ENCODE results near the gene PTPRN2. TPM values are rescaled to one million over a fixed set of nuclear protein-coding genes. Genes with fewer than 3 reads are reported as not detected.
"Not testable (repeated sequence)": the region's sequence is repeated elsewhere in the genome, so short reads cannot be mapped to it uniquely, and the experiment has no call there.

PTPRN2 gene
- total and polyA plus RNA-seq, 4 donors = 18.1 to 69.9 (median 50.4) TPM

GRCh38 chr7:157701395-157702180 lies 886.0 kb downstream of the PTPRN2 start:
- not testable (repeated sequence) for H3K4me1 ChIP-seq (ENCODE audit: control insufficient read depth, insufficient read depth, low read length); H3K27ac ChIP-seq (ENCODE audit: low read depth, low read length); DNase-seq (ENCODE audit: low read depth in 4 of 6, low spot score in 6 of 6); H3K4me3 ChIP-seq (ENCODE audit: low read depth, low read length); H3K9me3 ChIP-seq (ENCODE audit: control insufficient read depth, insufficient read depth, low read length); H3K36me3 ChIP-seq (ENCODE audit: control insufficient read depth, insufficient read depth, low read length); H3K27me3 ChIP-seq (ENCODE audit: control insufficient read depth, insufficient read depth, low read length)
- WGBS (ENCODE audit: insufficient coverage) = 80% methylated on average over 24 of the region's 34 CpGs

GRCh38 chr7:157700231-157701005 lies 887.2 kb downstream of the PTPRN2 start:
- Histone ChIP-seq H3K27me3 (ENCODE audit: control insufficient read depth, insufficient read depth, low read length) (no peaks in the 10 kb centered on the region), H3K9me3 (ENCODE audit: control insufficient read depth, insufficient read depth, low read length) (no peaks in the 10 kb centered on the region), H3K27ac (ENCODE audit: low read depth, low read length) (no peak overlapping the region), H3K4me3 (ENCODE audit: low read depth, low read length) (no peak overlapping the region), H3K36me3 (ENCODE audit: control insufficient read depth, insufficient read depth, low read length) (peaks cover 4% of the 10 kb centered on the region), H3K4me1 (ENCODE audit: control insufficient read depth, insufficient read depth, low read length) (no peaks in the 10 kb centered on the region)
- 77% methylated on average over 19 of the region's 19 CpGs for WGBS (ENCODE audit: insufficient coverage)
- no peak for DNase-seq (ENCODE audit: low read depth in 4 of 6, low spot score in 6 of 6)

- Histone ChIP-seq H3K27ac (ENCODE audit: low read depth, low read length) (no peak overlapping the region), H3K9me3 (ENCODE audit: control insufficient read depth, insufficient read depth, low read length) (no peaks in the 10 kb centered on the region), H3K4me1 (ENCODE audit: control insufficient read depth, insufficient read depth, low read length) (no peaks in the 10 kb centered on the region), H3K36me3 (ENCODE audit: control insufficient read depth, insufficient read depth, low read length) (peaks cover 4% of the 10 kb centered on the region), H3K4me3 (ENCODE audit: low read depth, low read length) (no peak overlapping the region), H3K27me3 (ENCODE audit: control insufficient read depth, insufficient read depth, low read length) (no peaks in the 10 kb centered on the region)
- DNase-seq (ENCODE audit: low read depth in 4 of 6, low spot score in 6 of 6) = no peak
- 89% methylated on average over 14 of the region's 14 CpGs for WGBS (ENCODE audit: insufficient coverage)
Measured at GRCh38 chr7:157699357-157700013, 888.1 kb downstream of the PTPRN2 start.

- WGBS (ENCODE audit: insufficient coverage) = no CpG with 5 or more reads among the region's 3 CpGs
- not testable (repeated sequence) for H3K36me3 ChIP-seq (ENCODE audit: control insufficient read depth, insufficient read depth, low read length); H3K9me3 ChIP-seq (ENCODE audit: control insufficient read depth, insufficient read depth, low read length); H3K27ac ChIP-seq (ENCODE audit: low read depth, low read length); DNase-seq (ENCODE audit: low read depth in 4 of 6, low spot score in 6 of 6); H3K4me3 ChIP-seq (ENCODE audit: low read depth, low read length)
- H3K27me3 ChIP-seq (ENCODE audit: control insufficient read depth, insufficient read depth, low read length) = peaks cover 17% of the 10 kb centered on the region
- peaks cover 13% of the 10 kb centered on the region for H3K4me1 ChIP-seq (ENCODE audit: control insufficient read depth, insufficient read depth, low read length)
Measured at GRCh38 chr7:157697287-157697686, 890.3 kb downstream of the PTPRN2 start.

- not testable (repeated sequence) for H3K36me3 ChIP-seq (ENCODE audit: control insufficient read depth, insufficient read depth, low read length); H3K27ac ChIP-seq (ENCODE audit: low read depth, low read length); H3K9me3 ChIP-seq (ENCODE audit: control insufficient read depth, insufficient read depth, low read length); DNase-seq (ENCODE audit: low read depth in 4 of 6, low spot score in 6 of 6); H3K4me3 ChIP-seq (ENCODE audit: low read depth, low read length)
- H3K27me3 ChIP-seq (ENCODE audit: control insufficient read depth, insufficient read depth, low read length) = peaks cover 27% of the 10 kb centered on the region
- peaks cover 26% of the 10 kb centered on the region for H3K4me1 ChIP-seq (ENCODE audit: control insufficient read depth, insufficient read depth, low read length)
- no CpG with 5 or more reads among the region's 2 CpGs for WGBS (ENCODE audit: insufficient coverage)
Measured at GRCh38 chr7:157695609-157696008, 892.0 kb downstream of the PTPRN2 start.

GRCh38 chr7:157694376-157694665 lies 893.3 kb downstream of the PTPRN2 start:
- 100% methylated on average over 1 of the region's 6 CpGs for WGBS (ENCODE audit: insufficient coverage)
- Histone ChIP-seq H3K27me3 (ENCODE audit: control insufficient read depth, insufficient read depth, low read length) (peaks cover 37% of the 10 kb centered on the region), H3K36me3 (ENCODE audit: control insufficient read depth, insufficient read depth, low read length) (no peaks in the 10 kb centered on the region), H3K4me1 (ENCODE audit: control insufficient read depth, insufficient read depth, low read length) (peaks cover 38% of the 10 kb centered on the region), H3K4me3 (ENCODE audit: low read depth, low read length) (no peak overlapping the region), H3K27ac (ENCODE audit: low read depth, low read length) (no peak overlapping the region), H3K9me3 (ENCODE audit: control insufficient read depth, insufficient read depth, low read length) (no peaks in the 10 kb centered on the region)
- no peak for DNase-seq (ENCODE audit: low read depth in 4 of 6, low spot score in 6 of 6)

- Histone ChIP-seq H3K36me3 (ENCODE audit: control insufficient read depth, insufficient read depth, low read length) (peaks cover under 1% of the 10 kb centered on the region), H3K4me1 (ENCODE audit: control insufficient read depth, insufficient read depth, low read length) (peaks cover 41% of the 10 kb centered on the region), H3K4me3 (ENCODE audit: low read depth, low read length) (no peak overlapping the region), H3K27me3 (ENCODE audit: control insufficient read depth, insufficient read depth, low read length) (peaks cover 43% of the 10 kb centered on the region), H3K27ac (ENCODE audit: low read depth, low read length) (no peak overlapping the region), H3K9me3 (ENCODE audit: control insufficient read depth, insufficient read depth, low read length) (no peaks in the 10 kb centered on the region)
- no peak for DNase-seq (ENCODE audit: low read depth in 4 of 6, low spot score in 6 of 6)
- WGBS (ENCODE audit: insufficient coverage) = 12% methylated on average over 59 of the region's 64 CpGs
Measured at GRCh38 chr7:157693521-157694375, 893.9 kb downstream of the PTPRN2 start.

- peaks cover 47% of the 10 kb centered on the region for H3K4me1 ChIP-seq (ENCODE audit: control insufficient read depth, insufficient read depth, low read length)
- peaks cover 49% of the 10 kb centered on the region for H3K27me3 ChIP-seq (ENCODE audit: control insufficient read depth, insufficient read depth, low read length)
- no peaks in the 10 kb centered on the region for H3K9me3 ChIP-seq (ENCODE audit: control insufficient read depth, insufficient read depth, low read length)
- H3K27ac ChIP-seq (ENCODE audit: low read depth, low read length) = no peak overlapping the region
- peak in 1 of 6 donors; percentile 85 for DNase-seq (ENCODE audit: low read depth in 4 of 6, low spot score in 6 of 6)
- peaks cover 4% of the 10 kb centered on the region for H3K36me3 ChIP-seq (ENCODE audit: control insufficient read depth, insufficient read depth, low read length)
- WGBS (ENCODE audit: insufficient coverage) = 2% methylated on average over 42 of the region's 47 CpGs
- no peak overlapping the region for H3K4me3 ChIP-seq (ENCODE audit: low read depth, low read length)
Measured at GRCh38 chr7:157693071-157693520, 894.5 kb downstream of the PTPRN2 start.

GRCh38 chr7:157692460-157693011 lies 895.1 kb downstream of the PTPRN2 start:
- Histone ChIP-seq H3K4me1 (ENCODE audit: control insufficient read depth, insufficient read depth, low read length) (peaks cover 47% of the 10 kb centered on the region), H3K36me3 (ENCODE audit: control insufficient read depth, insufficient read depth, low read length) (peaks cover 4% of the 10 kb centered on the region), H3K27ac (ENCODE audit: low read depth, low read length) (no peak overlapping the region), H3K4me3 (ENCODE audit: low read depth, low read length) (no peak overlapping the region), H3K27me3 (ENCODE audit: control insufficient read depth, insufficient read depth, low read length) (peaks cover 55% of the 10 kb centered on the region), H3K9me3 (ENCODE audit: control insufficient read depth, insufficient read depth, low read length) (no peaks in the 10 kb centered on the region)
- 27% methylated on average over 40 of the region's 44 CpGs for WGBS (ENCODE audit: insufficient coverage)
- DNase-seq (ENCODE audit: low read depth in 4 of 6, low spot score in 6 of 6) = no peak
